Mucosa of rectum (tissue), 2 donors: ENCODE measurements around the gene CEP20.
A peak's percentile ranks its signal among the peaks of the same experiment; 100 is the strongest.

Source experiments
- H3K27ac ChIP-seq, 2 donors: one replicate each; pipeline ENCODE4 v1.7.0; 2013; ENCODE audit warnings: inconsistent platforms in 2 of 2, low read depth in 2 of 2, low read length in 2 of 2
- H3K27me3 ChIP-seq, 2 donors: one replicate each; pipeline ENCODE4 v1.7.0; 2013; ENCODE audit warnings: low read length in 2 of 2; ENCODE audit not compliant: control insufficient read depth in 2 of 2, insufficient read depth in 2 of 2
- H3K36me3 ChIP-seq, 2 donors: one replicate each; pipeline ENCODE4 v1.7.0; 2013; ENCODE audit warnings: low read length in 2 of 2; ENCODE audit not compliant: control insufficient read depth in 2 of 2, insufficient read depth in 2 of 2
- H3K4me1 ChIP-seq, 2 donors: one replicate each; pipeline ENCODE4 v1.7.0; 2013; ENCODE audit warnings: low read length in 2 of 2, mild to moderate bottlenecking in 1 of 2; ENCODE audit not compliant: control insufficient read depth in 2 of 2, insufficient read depth in 2 of 2
- H3K4me3 ChIP-seq, 2 donors: one replicate each; pipeline ENCODE4 v1.7.0; 2013; ENCODE audit warnings: low read length in 2 of 2
- H3K9ac ChIP-seq, 2 donors: one replicate each; pipeline ENCODE4 v1.7.0; 2013; ENCODE audit warnings: low read length in 2 of 2, low read depth in 1 of 2, mild to moderate bottlenecking in 1 of 2
- H3K9me3 ChIP-seq, 2 donors: one replicate each; pipeline ENCODE4 v1.7.0; 2013; ENCODE audit warnings: low read length in 2 of 2; ENCODE audit not compliant: control insufficient read depth in 2 of 2
- donor health status: healthy.
- donor health status: Normal muscosa, but diverticular disease.

CEP20 gene

DNA sequence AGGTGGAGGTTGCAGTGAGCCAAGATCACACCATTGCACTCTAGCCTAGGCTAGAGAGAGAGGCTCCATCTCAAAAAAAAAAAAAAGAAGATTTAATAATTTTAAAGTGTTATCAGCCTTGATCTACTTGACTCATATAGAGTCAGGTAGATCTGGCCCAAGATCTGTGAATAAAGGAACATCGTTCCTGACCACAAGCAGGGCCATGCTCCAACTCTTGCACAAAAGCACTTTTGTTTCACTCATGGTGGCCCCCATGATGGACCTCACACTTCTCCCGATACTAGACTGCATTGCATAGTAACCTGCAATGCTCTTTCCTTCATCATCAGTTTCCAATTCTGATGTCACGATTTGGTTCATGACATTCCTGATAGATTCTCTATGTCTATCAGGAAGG lies 26.4 kb downstream of the CEP20 start:
- Histone ChIP-seq H3K4me1 (no peaks in the 10 kb centered on the region), H3K9ac (no peak overlapping the region), H3K4me3 (no peak overlapping the region), H3K27me3 (peaks cover 2 to 6% of the 10 kb centered on the region in 2 donors), H3K27ac (no peak overlapping the region), H3K9me3 (no peaks in the 10 kb centered on the region), H3K36me3 (peaks cover 2 to 9% of the 10 kb centered on the region in 2 donors)

DNA sequence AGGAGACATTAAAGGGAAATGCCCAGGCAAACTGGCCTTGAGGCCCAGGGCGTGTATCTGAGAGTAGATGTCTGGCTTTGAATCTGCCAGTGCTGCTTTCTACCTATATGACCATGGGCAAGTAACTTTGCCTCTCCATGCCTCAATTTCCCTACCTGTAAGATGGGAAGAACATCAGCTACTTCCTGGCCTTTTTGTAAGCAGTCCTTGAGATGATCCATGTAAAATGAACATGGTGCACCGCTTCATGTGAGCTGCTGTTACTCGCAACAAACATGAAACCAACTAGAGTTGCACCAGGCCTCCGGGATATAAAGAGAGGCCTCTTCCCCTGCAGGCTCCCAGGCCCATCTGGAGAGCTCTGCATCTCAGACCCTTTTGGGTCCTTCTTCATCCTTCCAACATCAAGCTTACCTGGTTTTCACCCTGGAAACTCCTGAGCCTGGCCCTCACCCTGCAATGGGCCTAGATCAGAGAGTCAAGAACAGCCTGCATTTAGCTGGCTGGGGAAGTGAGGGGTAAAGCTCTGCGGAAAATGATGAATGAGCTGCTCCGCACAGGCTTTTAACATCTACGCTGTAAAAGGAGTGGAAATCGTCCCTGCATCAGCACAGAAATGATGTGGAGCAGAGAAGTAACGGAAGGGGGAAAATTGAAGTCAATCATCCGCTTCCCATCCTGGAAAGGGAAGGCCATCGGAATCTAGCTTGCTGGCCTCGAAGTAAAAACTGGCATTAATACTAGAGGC lies 29.3 kb downstream of the CEP20 start:
- no peaks in the 10 kb centered on the region for H3K4me1 ChIP-seq
- H3K4me3 ChIP-seq, result no peak overlapping the region
- no peak overlapping the region for H3K9ac ChIP-seq
- no peaks in the 10 kb centered on the region for H3K36me3 ChIP-seq
- H3K27me3 ChIP-seq, result peaks cover 4 to 6% of the 10 kb centered on the region in 2 donors
- H3K27ac ChIP-seq, result peak overlapping the region in 1 of 2 donors; percentile 29
- no peaks in the 10 kb centered on the region for H3K9me3 ChIP-seq

DNA sequence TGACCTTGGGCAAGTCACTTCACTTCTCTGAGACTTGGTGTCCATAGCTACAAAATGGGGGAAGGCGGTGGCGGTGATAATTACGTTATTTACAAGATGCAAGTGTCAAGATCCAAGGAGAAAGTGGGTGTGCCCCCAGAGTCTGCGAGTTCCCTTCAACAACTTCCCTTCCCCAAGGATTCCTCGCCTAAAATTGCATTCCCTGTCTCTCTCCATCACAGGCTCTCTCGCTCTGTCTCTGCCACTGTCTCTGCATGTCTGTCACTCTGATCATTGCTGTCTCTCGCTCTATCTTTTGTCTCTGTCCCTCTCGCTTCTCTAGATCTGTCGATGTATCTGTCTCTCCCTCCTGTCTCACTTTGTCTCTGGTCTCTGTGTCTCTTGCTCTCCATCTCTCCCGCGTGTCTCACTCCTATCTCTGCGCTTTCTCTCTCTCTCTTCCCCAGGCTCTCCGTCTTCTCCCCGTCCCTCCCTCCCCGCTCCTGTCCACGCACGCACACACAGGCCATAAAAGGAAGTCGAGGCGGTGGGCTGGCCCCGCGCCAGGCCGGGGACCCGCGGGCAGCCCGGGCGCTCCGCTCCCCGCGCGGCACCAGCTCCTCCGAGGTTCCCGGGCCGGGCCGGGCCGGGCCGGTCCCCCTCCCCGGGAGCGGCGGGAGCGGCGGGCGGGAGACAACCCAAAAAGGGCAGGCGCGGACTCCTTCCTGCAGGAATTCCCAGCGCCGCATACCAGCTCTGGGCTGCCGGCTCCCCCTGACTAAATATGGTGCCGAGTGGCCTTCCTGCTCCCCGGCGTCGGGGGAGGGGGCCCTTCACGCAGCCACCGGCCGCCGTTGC lies 30.5 kb downstream of the CEP20 start:
- Histone ChIP-seq H3K9me3 (no peaks in the 10 kb centered on the region), H3K9ac (peak overlapping the region in 1 of 2 donors; percentile 1), H3K4me3 (peak overlapping the region; percentile 41 to 61), H3K27me3 (peaks cover 4 to 6% of the 10 kb centered on the region in 2 donors), H3K4me1 (no peaks in the 10 kb centered on the region), H3K27ac (peak overlapping the region; percentile 38 to 43), H3K36me3 (no peaks in the 10 kb centered on the region)

GRCh38 chr16:15856901-15857698 lies 31.3 kb downstream of the CEP20 start, which contains the start of gene MYH11:
MYH11 (minus strand) TSS chr16:15857028; CDS start chr16:15838252, 18,776 bp downstream.
- Histone ChIP-seq H3K27me3 (peaks cover 4 to 6% of the 10 kb centered on the region in 2 donors), H3K4me3 (peak within 1 kb of the TSS; percentile 41 to 61), H3K9ac (peak within 1 kb of the TSS; percentile 1 to 3), H3K9me3 (no peaks in the 10 kb centered on the region), H3K27ac (peak within 1 kb of the TSS; percentile 52 to 72), H3K4me1 (no peaks in the 10 kb centered on the region), H3K36me3 (no peaks in the 10 kb centered on the region)

GRCh38 chr16:15856182-15856581 lies 32.2 kb downstream of the CEP20 start:
- H3K4me1 ChIP-seq, result no peaks in the 10 kb centered on the region
- no peaks in the 10 kb centered on the region for H3K36me3 ChIP-seq
- no peaks in the 10 kb centered on the region for H3K9me3 ChIP-seq
- H3K9ac ChIP-seq, result peak overlapping the region in 1 of 2 donors; percentile 3
- peak overlapping the region; percentile 52 to 72 for H3K27ac ChIP-seq
- H3K4me3 ChIP-seq, result peak overlapping the region in 1 of 2 donors; percentile 59
- peaks cover 4 to 6% of the 10 kb centered on the region in 2 donors for H3K27me3 ChIP-seq

DNA sequence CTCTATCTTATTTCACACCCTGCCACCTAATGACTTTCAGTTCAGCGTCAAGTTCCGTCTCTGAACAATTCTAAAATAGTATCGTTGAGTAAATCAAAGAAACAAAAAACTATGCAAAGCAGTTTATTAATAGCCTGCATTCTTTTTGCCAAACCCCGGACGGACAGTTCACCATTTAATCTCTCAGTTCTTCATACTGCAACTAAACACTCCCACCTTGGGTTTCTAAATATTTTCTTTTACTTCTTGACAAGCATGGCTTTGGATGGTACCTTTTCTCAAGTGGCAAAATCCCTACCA lies 32.7 kb downstream of the CEP20 start:
- Histone ChIP-seq H3K9ac (peak overlapping the region in 1 of 2 donors; percentile 3), H3K27me3 (peaks cover 4 to 6% of the 10 kb centered on the region in 2 donors)

DNA sequence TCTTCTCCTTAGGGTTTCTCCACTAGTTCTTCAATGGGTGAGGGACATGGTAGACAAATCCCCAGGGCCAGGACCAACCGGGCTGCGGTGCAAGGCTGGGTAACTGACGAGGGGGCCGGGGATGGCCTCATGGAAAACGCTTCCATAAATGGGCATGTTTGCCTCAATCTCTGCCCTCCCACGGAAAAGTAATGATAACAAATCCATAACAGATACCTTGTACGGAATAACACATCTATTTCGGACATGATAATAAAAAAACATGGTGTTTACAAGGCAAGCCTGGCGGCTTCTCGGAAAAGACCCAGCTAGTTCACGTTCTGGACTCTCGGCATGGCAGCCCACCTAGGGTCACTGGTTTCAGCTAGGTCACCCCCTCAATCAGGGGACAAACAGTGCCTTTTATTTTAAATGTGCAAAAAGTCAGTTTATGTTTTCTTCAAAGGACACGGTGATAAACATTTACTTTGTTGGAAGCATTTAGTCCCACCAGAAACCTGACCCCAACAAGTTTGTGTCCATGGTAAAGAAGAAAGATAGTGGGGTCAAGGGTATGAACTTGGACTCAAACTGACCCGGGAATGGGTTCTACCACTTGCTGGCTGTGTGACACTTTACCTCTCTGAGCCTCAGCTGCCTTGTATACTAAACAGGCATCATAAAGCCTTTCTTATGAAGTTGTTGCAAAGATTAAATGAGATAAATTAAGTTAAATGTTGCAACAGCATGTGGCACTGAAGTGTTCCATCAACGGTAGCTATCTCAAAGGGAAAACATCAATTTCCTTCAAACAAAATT lies 33.3 kb downstream of the CEP20 start:
- peak overlapping the region in 1 of 2 donors; percentile 8 for H3K9ac ChIP-seq
- no peaks in the 10 kb centered on the region for H3K4me1 ChIP-seq
- no peaks in the 10 kb centered on the region for H3K36me3 ChIP-seq
- peak overlapping the region; percentile 6 to 59 for H3K4me3 ChIP-seq
- H3K27me3 ChIP-seq, result peaks cover 4 to 6% of the 10 kb centered on the region in 2 donors
- peak overlapping the region; percentile 52 to 72 for H3K27ac ChIP-seq
- no peaks in the 10 kb centered on the region for H3K9me3 ChIP-seq

More for the DNA sequence above, 32.7 kb downstream of the CEP20 start:
- peak overlapping the region; percentile 52 to 72 for H3K27ac ChIP-seq
- H3K4me1 ChIP-seq, result no peaks in the 10 kb centered on the region
- H3K9me3 ChIP-seq, result no peaks in the 10 kb centered on the region
- peak overlapping the region; percentile 18 to 59 for H3K4me3 ChIP-seq
- no peaks in the 10 kb centered on the region for H3K36me3 ChIP-seq

GRCh38 chr16:15854061-15854460 lies 34.3 kb downstream of the CEP20 start:
- H3K9ac ChIP-seq, result no peak overlapping the region
- H3K27ac ChIP-seq, result peak overlapping the region; percentile 11 to 72
- H3K27me3 ChIP-seq, result peaks cover 4 to 6% of the 10 kb centered on the region in 2 donors
- no peaks in the 10 kb centered on the region for H3K36me3 ChIP-seq
- no peaks in the 10 kb centered on the region for H3K4me1 ChIP-seq
- H3K4me3 ChIP-seq, result peak overlapping the region in 1 of 2 donors; percentile 59
- H3K9me3 ChIP-seq, result no peaks in the 10 kb centered on the region

DNA sequence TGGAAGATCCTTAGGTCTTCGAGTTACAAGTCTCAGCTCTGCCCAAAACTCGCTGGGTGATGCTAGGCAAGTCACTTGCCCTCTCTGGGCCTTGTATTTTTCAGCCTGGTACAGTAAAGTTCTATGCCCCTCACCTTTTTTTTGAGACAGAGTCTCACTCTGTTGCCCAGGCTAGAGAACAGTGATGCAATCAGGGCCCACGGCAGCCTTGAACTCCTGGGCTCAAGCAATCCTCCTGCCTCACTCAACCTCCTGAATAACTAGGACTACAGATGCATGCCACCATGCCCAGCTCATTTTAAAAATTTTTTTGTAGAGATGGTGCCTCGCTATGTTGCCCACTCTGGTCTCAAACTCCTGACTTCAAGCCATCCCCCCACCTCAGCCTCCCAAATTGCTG lies 35.4 kb downstream of the CEP20 start:
- peak overlapping the region in 1 of 2 donors; percentile 59 for H3K4me3 ChIP-seq
- no peaks in the 10 kb centered on the region for H3K36me3 ChIP-seq
- no peaks in the 10 kb centered on the region for H3K9me3 ChIP-seq
- H3K4me1 ChIP-seq, result no peaks in the 10 kb centered on the region
- peaks cover 4 to 6% of the 10 kb centered on the region in 2 donors for H3K27me3 ChIP-seq
- peak overlapping the region in 1 of 2 donors; percentile 72 for H3K27ac ChIP-seq
- H3K9ac ChIP-seq, result no peak overlapping the region
